ENCODE measurements around the gene WWTR1. TPM values are rescaled to one million over a fixed set of nuclear protein-coding genes. Genes with fewer than 3 reads are reported as not detected.

The WWTR1 gene
- total RNA-seq, 1 donor from 2014 or later: 98.0 TPM

GRCh38 chr3:149553781-149554451 is 103.9 kb downstream of the WWTR1 start:
- H3K36me3 Mint-ChIP-seq: peaks cover 4% of the 10 kb centered on the region
- peaks cover 36% of the 10 kb centered on the region for H3K4me1 Mint-ChIP-seq
- H3K27me3 Mint-ChIP-seq (ENCODE audit: low read depth): no peaks in the 10 kb centered on the region
- no peak for DNase-seq (ENCODE audit: low spot score in 2 of 2, unreplicated experiment in 2 of 2)
- no peaks in the 10 kb centered on the region for H3K9me3 Mint-ChIP-seq
- peak overlapping the region; percentile 23 for H3K4me3 Mint-ChIP-seq
- H3K27ac Mint-ChIP-seq: peak overlapping the region; percentile 91
- no peak for TF ChIP-seq CTCF (IDR thresholded peaks at IDR 0.05; ENCODE audit: unreplicated experiment)

GRCh38 chr3:149552700-149553099 is 105.1 kb downstream of the WWTR1 start:
- Mint-ChIP-seq H3K4me3 (no peak overlapping the region), H3K36me3 (no peaks in the 10 kb centered on the region), H3K4me1 (peaks cover 48% of the 10 kb centered on the region), H3K27ac (peak overlapping the region; percentile 44), H3K27me3 (ENCODE audit: low read depth) (no peaks in the 10 kb centered on the region), H3K9me3 (no peaks in the 10 kb centered on the region)
- no peak for TF ChIP-seq CTCF (IDR thresholded peaks at IDR 0.05; ENCODE audit: unreplicated experiment)
- DNase-seq (ENCODE audit: low spot score in 2 of 2, unreplicated experiment in 2 of 2): no peak

- H3K4me1 Mint-ChIP-seq: peaks cover 56% of the 10 kb centered on the region
- H3K27me3 Mint-ChIP-seq (ENCODE audit: low read depth): no peaks in the 10 kb centered on the region
- TF ChIP-seq CTCF (IDR thresholded peaks at IDR 0.05; ENCODE audit: unreplicated experiment): no peak
- H3K9me3 Mint-ChIP-seq: no peaks in the 10 kb centered on the region
- DNase-seq (ENCODE audit: low spot score in 2 of 2, unreplicated experiment in 2 of 2): no peak
- peak overlapping the region; percentile 76 for H3K27ac Mint-ChIP-seq
- no peak overlapping the region for H3K4me3 Mint-ChIP-seq
- no peaks in the 10 kb centered on the region for H3K36me3 Mint-ChIP-seq
These were observed 106.3 kb downstream of the WWTR1 start for GRCh38 chr3:149551500-149551899.

- H3K4me1 Mint-ChIP-seq: peaks cover 42% of the 10 kb centered on the region
- H3K27me3 Mint-ChIP-seq (ENCODE audit: low read depth): no peaks in the 10 kb centered on the region
- no peak for TF ChIP-seq CTCF (IDR thresholded peaks at IDR 0.05; ENCODE audit: unreplicated experiment)
- H3K4me3 Mint-ChIP-seq: no peak overlapping the region
- H3K27ac Mint-ChIP-seq: peak overlapping the region; percentile 87
- H3K36me3 Mint-ChIP-seq: no peaks in the 10 kb centered on the region
- no peaks in the 10 kb centered on the region for H3K9me3 Mint-ChIP-seq
- DNase-seq (ENCODE audit: low spot score in 2 of 2, unreplicated experiment in 2 of 2): no peak
These were observed 109.2 kb downstream of the WWTR1 start for GRCh38 chr3:149548669-149549065.

- Mint-ChIP-seq H3K27me3 (ENCODE audit: low read depth) (no peaks in the 10 kb centered on the region), H3K36me3 (no peaks in the 10 kb centered on the region), H3K27ac (peak overlapping the region; percentile 87), H3K4me3 (no peak overlapping the region), H3K4me1 (peaks cover 39% of the 10 kb centered on the region), H3K9me3 (no peaks in the 10 kb centered on the region)
- no peak for TF ChIP-seq CTCF (IDR thresholded peaks at IDR 0.05; ENCODE audit: unreplicated experiment)
- DNase-seq (ENCODE audit: low spot score in 2 of 2, unreplicated experiment in 2 of 2): no peak
These were observed 109.7 kb downstream of the WWTR1 start for GRCh38 chr3:149547954-149548668.
